ENCODE data around the gene PLA2G2E.

DNA sequence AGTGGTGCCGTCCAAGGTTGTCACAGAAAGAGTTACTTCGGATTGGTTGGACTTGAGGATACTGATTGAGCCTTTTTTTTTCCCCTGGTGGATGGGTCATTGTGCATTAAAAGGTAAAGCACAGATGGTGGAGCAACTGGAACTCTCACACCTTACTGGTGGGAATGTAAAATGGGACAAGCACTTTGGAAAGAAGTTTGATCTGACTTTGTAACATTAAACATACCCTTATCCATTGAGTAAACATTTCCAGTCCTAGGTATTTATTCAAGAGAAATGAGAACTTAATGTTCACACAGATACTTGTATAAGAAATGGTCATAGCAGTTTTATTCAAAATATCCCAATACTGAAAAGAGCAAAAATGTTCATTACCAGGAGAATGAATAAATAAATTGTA is 41.1 kb upstream of the PLA2G2E start:
- TF ChIP-seq CTCF (IDR thresholded peaks at IDR 0.05), result no peak
- TF ChIP-seq POLR2A (IDR thresholded peaks at IDR 0.05), result no peak
- TF ChIP-seq POLR2AphosphoS5 (IDR thresholded peaks at IDR 0.05), result no peak

All from suprapubic skin (tissue), 4 donors.